HCT116 (cell line): ENCODE measurements around the gene RPS14.
"Not testable (repeated sequence)": the region's sequence is repeated elsewhere in the genome, so short reads cannot be mapped to it uniquely, and the experiment has no call there.

Experiments used
- JUND ChIP-seq: IDR thresholded peaks from 2 replicates; pipeline ENCODE4 v1.6.1; 2012
- POLR2A ChIP-seq: IDR thresholded peaks from 2 replicates; pipeline ENCODE4 v1.7.0; 2011; ENCODE audit warnings: borderline replicate concordance; ENCODE audit not compliant: insufficient read depth, insufficient read length; ENCODE audit errors: extremely low read depth
- SRF ChIP-seq: IDR thresholded peaks from 2 replicates; pipeline ENCODE4 v1.6.1; 2012; ENCODE audit warnings: low read depth
- TF ChIP-seq, protein P1 (sequence below), 3 experiments: fragments of 200-600 bp in 1 of 3; sonication (generic) in 1 of 3; IDR thresholded peaks in 2 of 3; conservative IDR thresholded peaks in 1 of 3; 2 replicates each; pipeline ENCODE4 v1.5.1; 2012 to 2017; ENCODE audit warnings: low read depth in 2 of 3, low read length in 2 of 3, antibody characterized with exemption in 1 of 3, borderline replicate concordance in 1 of 3, control low read depth in 1 of 3, mild to moderate bottlenecking in 1 of 3, mixed read lengths in 1 of 3, mixed run types in 1 of 3, moderate library complexity in 1 of 3; ENCODE audit not compliant: insufficient read depth in 1 of 3

- TF ChIP-seq SRF, POLR2A, JUND: not testable (repeated sequence)
- TF ChIP-seq, protein P1, sequence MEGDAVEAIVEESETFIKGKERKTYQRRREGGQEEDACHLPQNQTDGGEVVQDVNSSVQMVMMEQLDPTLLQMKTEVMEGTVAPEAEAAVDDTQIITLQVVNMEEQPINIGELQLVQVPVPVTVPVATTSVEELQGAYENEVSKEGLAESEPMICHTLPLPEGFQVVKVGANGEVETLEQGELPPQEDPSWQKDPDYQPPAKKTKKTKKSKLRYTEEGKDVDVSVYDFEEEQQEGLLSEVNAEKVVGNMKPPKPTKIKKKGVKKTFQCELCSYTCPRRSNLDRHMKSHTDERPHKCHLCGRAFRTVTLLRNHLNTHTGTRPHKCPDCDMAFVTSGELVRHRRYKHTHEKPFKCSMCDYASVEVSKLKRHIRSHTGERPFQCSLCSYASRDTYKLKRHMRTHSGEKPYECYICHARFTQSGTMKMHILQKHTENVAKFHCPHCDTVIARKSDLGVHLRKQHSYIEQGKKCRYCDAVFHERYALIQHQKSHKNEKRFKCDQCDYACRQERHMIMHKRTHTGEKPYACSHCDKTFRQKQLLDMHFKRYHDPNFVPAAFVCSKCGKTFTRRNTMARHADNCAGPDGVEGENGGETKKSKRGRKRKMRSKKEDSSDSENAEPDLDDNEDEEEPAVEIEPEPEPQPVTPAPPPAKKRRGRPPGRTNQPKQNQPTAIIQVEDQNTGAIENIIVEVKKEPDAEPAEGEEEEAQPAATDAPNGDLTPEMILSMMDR (IDR thresholded peaks at IDR 0.05 in 2 of 3, conservative IDR thresholded peaks at IDR 0.05 in 1 of 3; ENCODE audit: borderline replicate concordance in 1 of 3, insufficient read depth in 1 of 3, low read depth in 2 of 3, low read length in 2 of 3): not testable (repeated sequence)
These were observed 23.4 kb downstream of the RPS14 start for GRCh38 chr5:150426165-150426564.
